HepG2 (cell line): ENCODE measurements around the gene TOE1. TPM values are rescaled to one million over a fixed set of nuclear protein-coding genes. Genes with fewer than 3 reads are reported as not detected.
A peak's percentile ranks its signal among the peaks of the same experiment; 100 is the strongest.

ENCODE experiments used
- AHR ChIP-seq: IDR thresholded peaks from 2 replicates; pipeline ENCODE4 v1.6.1; 2018; ENCODE audit warnings: missing genetic modification reagents, missing compliant biosample characterization
- EZH2 ChIP-seq: conservative IDR thresholded peaks from 2 replicates; pipeline ENCODE4 v1.6.1; 2012; ENCODE audit warnings: mild to moderate bottlenecking, low read depth, low read length, moderate library complexity
- HMG20B ChIP-seq: conservative IDR thresholded peaks from 2 replicates; pipeline ENCODE4 v1.6.1; 2016; ENCODE audit warnings: missing genetic modification reagents, missing compliant biosample characterization
- NCOA2 ChIP-seq: sonication (generic); formaldehyde crosslinking; IDR thresholded peaks from 2 replicates; pipeline ENCODE4 v1.8.0; 2022; ENCODE audit warnings: inconsistent platforms
- PAWR ChIP-seq: sonication (generic); formaldehyde crosslinking; IDR thresholded peaks from 2 replicates; pipeline ENCODE4 v1.4.0; 2020; ENCODE audit warnings: missing genetic modification reagents, mild to moderate bottlenecking, borderline replicate concordance
- RCOR2 ChIP-seq: IDR thresholded peaks from 2 replicates; pipeline ENCODE4 v1.6.1; 2016; ENCODE audit warnings: missing biosample characterization, missing genetic modification reagents
- SALL2 ChIP-seq: sonication (generic); formaldehyde crosslinking; IDR thresholded peaks from 2 replicates; pipeline ENCODE4 v1.8.1; 2023; ENCODE audit warnings: mild to moderate bottlenecking, missing genetic modification reagents, inconsistent platforms
- SNRNP70 ChIP-seq: fragments of 200-400 bp; formaldehyde crosslinking; IDR thresholded peaks from 2 replicates; pipeline ENCODE4 v1.6.1; 2017; ENCODE audit warnings: mild to moderate bottlenecking, low read depth, low read length, moderate library complexity
- SUZ12 ChIP-seq: fragments of 150-350 bp; IDR thresholded peaks from 2 replicates; pipeline ENCODE4 v1.6.1; 2014; ENCODE audit warnings: low read depth, low read length
- TAF1 ChIP-seq: sonication (generic); formaldehyde crosslinking; IDR thresholded peaks from 2 replicates; pipeline ENCODE4 v1.4.0; 2020; ENCODE audit warnings: missing genetic modification reagents
- TAF15 ChIP-seq: fragments of 200-400 bp; formaldehyde crosslinking; IDR thresholded peaks from one replicate; pipeline ENCODE4 v1.6.1; 2018; ENCODE audit warnings: mild to moderate bottlenecking, low read depth, low read length; ENCODE audit not compliant: poor library complexity, severe bottlenecking
- THAP11 ChIP-seq: IDR thresholded peaks from 2 replicates; pipeline ENCODE4 v1.6.1; 2016; ENCODE audit warnings: missing biosample characterization, missing genetic modification reagents
- ZBTB38 ChIP-seq: sonication (generic); formaldehyde crosslinking; IDR thresholded peaks from 2 replicates; pipeline ENCODE4 v1.5.1; 2020; ENCODE audit warnings: mild to moderate bottlenecking, missing genetic modification reagents
- ZFP36 ChIP-seq: fragments of 150-350 bp; IDR thresholded peaks from 2 replicates; pipeline ENCODE4 v1.6.1; 2018; ENCODE audit warnings: borderline replicate concordance, low read length, low read depth; ENCODE audit not compliant: partially characterized antibody
- ZMYM3 ChIP-seq: sonication (generic); formaldehyde crosslinking; IDR thresholded peaks from 2 replicates; pipeline ENCODE4 v1.5.1; 2020; ENCODE audit warnings: mild to moderate bottlenecking, missing genetic modification reagents
- ZNF138 ChIP-seq: sonication (generic); formaldehyde crosslinking; IDR thresholded peaks from 2 replicates; pipeline ENCODE4 v1.5.0; 2020; ENCODE audit warnings: mild to moderate bottlenecking, low read depth, missing genetic modification reagents
- ZNF317 ChIP-seq: sonication (generic); formaldehyde crosslinking; IDR thresholded peaks from 2 replicates; pipeline ENCODE4 v1.5.0; 2020; ENCODE audit warnings: mild to moderate bottlenecking, missing genetic modification reagents
- ZNF513 ChIP-seq: sonication (generic); formaldehyde crosslinking; conservative IDR thresholded peaks from 2 replicates; pipeline ENCODE4 v1.5.0; 2020; ENCODE audit warnings: missing genetic modification reagents
- ZNF607 ChIP-seq: sonication (generic); formaldehyde crosslinking; IDR thresholded peaks from 2 replicates; pipeline ENCODE4 v1.5.1; 2020; ENCODE audit warnings: missing genetic modification reagents, mild to moderate bottlenecking, borderline replicate concordance
- ZSCAN5A ChIP-seq: sonication (generic); formaldehyde crosslinking; IDR thresholded peaks from 2 replicates; pipeline ENCODE4 v1.8.0; 2022; ENCODE audit warnings: mild to moderate bottlenecking, missing genetic modification reagents, borderline replicate concordance
- polyA plus RNA-seq, 8 experiments: library from polyadenylated mRNA; depleted of rRNA in 3 of 8; stranded (reverse) in 7 of 8; unstranded in 1 of 8; fragments of >200 nt; fragmentation: Illumina TruSeq in 4 of 8; extraction: Trizol in 4 of 8; gene quantifications; 2 replicates each; pipeline versions ENCODE4 v1.2.1 to v1.2.3, GENCODE V29; 2011 to 2016; ENCODE audit warnings: low read depth in 4 of 8, missing spikeins in 1 of 8, mixed read lengths in 1 of 8; ENCODE audit not compliant: insufficient read depth in 1 of 8
- total RNA-seq, 5 experiments: library from RNA; depleted of rRNA; stranded (reverse); fragments of >200 nt; fragmentation: Illumina TruSeq; extraction: Trizol; gene quantifications; 2 replicates each; pipeline ENCODE4 v1.2.3, GENCODE V29; 2016; ENCODE audit warnings: low read depth in 1 of 5
- TF ChIP-seq, protein P1 (sequence below), 2 experiments: sonication (generic) in 1 of 2; formaldehyde crosslinking in 1 of 2; IDR thresholded peaks; 2 replicates each; pipeline versions ENCODE4 v1.6.1 to v1.9.0; 2014 to 2022; ENCODE audit warnings: antibody characterized with exemption in 1 of 2, borderline replicate concordance in 1 of 2, inconsistent platforms in 1 of 2, low read depth in 1 of 2, missing genetic modification reagents in 1 of 2

TOE1 gene
- total and polyA plus RNA-seq, 2 of the 13 experiments (the other 11 are each of a cell fraction or from before 2014, with no cell fraction given), result 14.1 to 19.0 TPM

DNA sequence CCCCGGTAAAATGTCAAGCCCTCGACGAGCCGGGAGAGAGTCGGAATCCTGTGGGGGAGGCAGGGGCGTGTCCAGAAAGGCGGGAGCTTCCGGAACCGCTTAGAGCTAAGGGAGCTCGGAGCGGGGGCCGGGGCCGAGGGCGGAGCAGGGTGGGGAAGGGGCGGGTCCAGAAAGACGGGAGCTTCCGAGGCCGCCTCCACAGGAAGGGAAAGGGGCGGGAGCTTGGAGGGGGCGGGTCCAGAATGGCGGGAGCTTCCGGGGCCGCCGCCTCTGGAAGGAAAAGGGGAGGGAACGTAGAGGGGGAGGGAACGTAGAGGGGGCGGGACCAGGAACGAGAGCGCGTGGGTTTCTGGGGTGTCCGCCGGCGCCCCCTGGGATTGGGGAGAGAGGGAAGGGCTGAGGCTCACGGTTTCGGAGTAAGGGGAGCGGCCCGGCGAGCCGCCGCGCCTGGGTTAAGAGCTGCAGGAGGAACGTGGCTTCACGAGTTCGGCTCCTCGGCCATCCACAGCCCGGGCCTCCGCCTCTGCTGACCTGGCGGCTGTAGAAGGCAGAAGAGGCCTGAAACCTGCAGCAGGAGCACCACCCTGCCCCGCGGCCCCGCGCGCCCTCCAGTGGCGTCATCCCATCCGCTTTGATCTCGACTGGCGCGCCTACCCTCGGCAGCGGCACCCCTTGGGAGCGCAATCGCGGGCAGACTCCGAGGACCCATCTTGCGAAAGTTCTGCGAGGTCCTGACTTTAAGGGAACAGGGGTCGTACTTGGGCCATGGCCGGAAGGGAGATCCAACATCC is 36.3 kb upstream of the TOE1 start (continued):
- TF ChIP-seq TAF15 (no peak), SALL2 (CRISPR knock-in tag) (no peak; the same call in 1 of the 2 replicates), ZNF317 (CRISPR knock-in tag) (peak; percentile 71), ZMYM3 (CRISPR knock-in tag) (peak; percentile 60), ZNF607 (CRISPR knock-in tag) (no peak), EZH2 (no peak), PAWR (CRISPR knock-in tag) (no peak), THAP11 (peak; percentile 84), NCOA2 (CRISPR knock-in tag) (peak; percentile 61), ZNF513 (CRISPR knock-in tag) (no peak), ZBTB38 (CRISPR knock-in tag) (peak; percentile 81), ZNF138 (CRISPR knock-in tag) (peak; percentile 77; the same call in 1 of the 2 replicates), TAF1 (CRISPR knock-in tag) (peak; percentile 81), ZFP36 (no peak), RCOR2 (no peak), SUZ12 (no peak), HMG20B (0 out of 2 replicates have a peak, but pooled peaks have one; percentile 32), SNRNP70 (no peak), AHR (no peak), ZSCAN5A (CRISPR knock-in tag) (peak; percentile 50; the same call in 1 of the 2 replicates)
- TF ChIP-seq, protein P1, sequence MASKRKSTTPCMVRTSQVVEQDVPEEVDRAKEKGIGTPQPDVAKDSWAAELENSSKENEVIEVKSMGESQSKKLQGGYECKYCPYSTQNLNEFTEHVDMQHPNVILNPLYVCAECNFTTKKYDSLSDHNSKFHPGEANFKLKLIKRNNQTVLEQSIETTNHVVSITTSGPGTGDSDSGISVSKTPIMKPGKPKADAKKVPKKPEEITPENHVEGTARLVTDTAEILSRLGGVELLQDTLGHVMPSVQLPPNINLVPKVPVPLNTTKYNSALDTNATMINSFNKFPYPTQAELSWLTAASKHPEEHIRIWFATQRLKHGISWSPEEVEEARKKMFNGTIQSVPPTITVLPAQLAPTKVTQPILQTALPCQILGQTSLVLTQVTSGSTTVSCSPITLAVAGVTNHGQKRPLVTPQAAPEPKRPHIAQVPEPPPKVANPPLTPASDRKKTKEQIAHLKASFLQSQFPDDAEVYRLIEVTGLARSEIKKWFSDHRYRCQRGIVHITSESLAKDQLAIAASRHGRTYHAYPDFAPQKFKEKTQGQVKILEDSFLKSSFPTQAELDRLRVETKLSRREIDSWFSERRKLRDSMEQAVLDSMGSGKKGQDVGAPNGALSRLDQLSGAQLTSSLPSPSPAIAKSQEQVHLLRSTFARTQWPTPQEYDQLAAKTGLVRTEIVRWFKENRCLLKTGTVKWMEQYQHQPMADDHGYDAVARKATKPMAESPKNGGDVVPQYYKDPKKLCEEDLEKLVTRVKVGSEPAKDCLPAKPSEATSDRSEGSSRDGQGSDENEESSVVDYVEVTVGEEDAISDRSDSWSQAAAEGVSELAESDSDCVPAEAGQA (IDR thresholded peaks at IDR 0.05; ENCODE audit: low read depth), result no peak; the same call in 1 of the 2 replicates
- TF ChIP-seq, protein P1 (CRISPR knock-in tag; IDR thresholded peaks at IDR 0.05; ENCODE audit: borderline replicate concordance), result no peak
